GM12801 (cell line): ENCODE data around the gene EFCAB11.

Experiments
- CTCF ChIP-seq: IDR thresholded peaks from one replicate; pipeline ENCODE4 v1.5.1; 2011; ENCODE audit warnings: control low read depth; ENCODE audit not compliant: insufficient read length; ENCODE audit errors: extremely low read depth

The EFCAB11 gene

GRCh38 chr14:89760086-89760485 is 194.4 kb downstream of the EFCAB11 start:
- TF ChIP-seq CTCF, result no peak

- no peak for TF ChIP-seq CTCF
These were observed 197.1 kb downstream of the EFCAB11 start for GRCh38 chr14:89757313-89757939.

GRCh38 chr14:89755816-89756215 is 198.7 kb downstream of the EFCAB11 start:
- TF ChIP-seq CTCF, result no peak

- no peak for TF ChIP-seq CTCF
These were observed 200.6 kb downstream of the EFCAB11 start for GRCh38 chr14:89753828-89754412.

- no peak for TF ChIP-seq CTCF
These were observed 203.6 kb downstream of the EFCAB11 start for GRCh38 chr14:89750908-89751392.

GRCh38 chr14:89750281-89750755 is 204.2 kb downstream of the EFCAB11 start:
- TF ChIP-seq CTCF, result no peak

GRCh38 chr14:89748004-89748403 is 206.5 kb downstream of the EFCAB11 start:
- no peak for TF ChIP-seq CTCF
